Dermis microvascular lymphatic vessel endothelial cell (primary cell): ENCODE measurements around the gene SCTR. TPM values are rescaled to one million over a fixed set of nuclear protein-coding genes. Genes with fewer than 3 reads are reported as not detected.
A peak's percentile ranks its signal among the peaks of the same experiment; 100 is the strongest.

Source experiments
- DNase-seq, 2 donors: peaks; one replicate each; pipeline versions ENCODE4 v3.0.0 to v3.0.0-alpha.2; 2010; ENCODE audit warnings: low read depth in 2 of 2
- total RNA-seq: library from RNA; depleted of rRNA; stranded (reverse); fragments of >200 nt; gene quantifications from 2 replicates; pipeline ENCODE4 v1.2.1, GENCODE V29; 2014

SCTR gene
- total RNA-seq, 1 donor from 2014 or later: not detected

- DNase-seq: no peak
Observed at GRCh38 chr2:119523383-119523951, 816 bp downstream of the SCTR start.

GRCh38 chr2:119522671-119523070 lies 1.6 kb downstream of the SCTR start:
- DNase-seq: no peak

GRCh38 chr2:119521433-119522050 lies 2.7 kb downstream of the SCTR start:
- DNase-seq: no peak

GRCh38 chr2:119520696-119521432 lies 3.4 kb downstream of the SCTR start:
- DNase-seq: no peak

GRCh38 chr2:119519057-119519408 lies 5.2 kb downstream of the SCTR start:
- DNase-seq: no peak

GRCh38 chr2:119518401-119519056 lies 5.8 kb downstream of the SCTR start:
- no peak for DNase-seq

- DNase-seq: peak; percentile 23 to 55
Observed at GRCh38 chr2:119517433-119517832, 6.8 kb downstream of the SCTR start.

- no peak for DNase-seq
Observed at GRCh38 chr2:119516121-119516520, 8.2 kb downstream of the SCTR start.

- DNase-seq: no peak
Observed at GRCh38 chr2:119513832-119514231, 10.5 kb downstream of the SCTR start.

- DNase-seq: no peak
Observed at GRCh38 chr2:119512946-119513345, 11.3 kb downstream of the SCTR start.

- DNase-seq: no peak
Observed at GRCh38 chr2:119511989-119512388, 12.3 kb downstream of the SCTR start.

- peak in 1 of 2 donors; percentile 58 for DNase-seq
Observed at GRCh38 chr2:119508756-119509155, 15.5 kb downstream of the SCTR start.

GRCh38 chr2:119496682-119497081 lies 27.6 kb downstream of the SCTR start:
- DNase-seq: no peak

GRCh38 chr2:119495948-119496347 lies 28.3 kb downstream of the SCTR start:
- no peak for DNase-seq

GRCh38 chr2:119494163-119494790 lies 30.0 kb downstream of the SCTR start:
- no peak for DNase-seq

GRCh38 chr2:119491776-119492525 lies 32.3 kb downstream of the SCTR start:
- peak; percentile 55 to 86 for DNase-seq

GRCh38 chr2:119490653-119491195 lies 33.6 kb downstream of the SCTR start:
- no peak for DNase-seq

- DNase-seq: no peak
Observed at GRCh38 chr2:119490106-119490505, 34.2 kb downstream of the SCTR start.

- DNase-seq: peak; percentile 30 to 34
Observed at GRCh38 chr2:119489232-119489952, 34.9 kb downstream of the SCTR start.
